ENCODE measurements around the gene ADAM8. TPM values are rescaled to one million over a fixed set of nuclear protein-coding genes. Genes with fewer than 3 reads are reported as not detected.

ADAM8 gene
- total RNA-seq, 1 donor from 2014 or later, result 6.2 TPM

GRCh38 chr10:133272301-133272963 is 4.2 kb downstream of the ADAM8 start:
- H3K9me3 Mint-ChIP-seq, result no peaks in the 10 kb centered on the region
- no peaks in the 10 kb centered on the region for H3K36me3 Mint-ChIP-seq
- H3K4me1 Mint-ChIP-seq (ENCODE audit: unreplicated experiment), result no peaks in the 10 kb centered on the region
- TF ChIP-seq, protein P1, sequence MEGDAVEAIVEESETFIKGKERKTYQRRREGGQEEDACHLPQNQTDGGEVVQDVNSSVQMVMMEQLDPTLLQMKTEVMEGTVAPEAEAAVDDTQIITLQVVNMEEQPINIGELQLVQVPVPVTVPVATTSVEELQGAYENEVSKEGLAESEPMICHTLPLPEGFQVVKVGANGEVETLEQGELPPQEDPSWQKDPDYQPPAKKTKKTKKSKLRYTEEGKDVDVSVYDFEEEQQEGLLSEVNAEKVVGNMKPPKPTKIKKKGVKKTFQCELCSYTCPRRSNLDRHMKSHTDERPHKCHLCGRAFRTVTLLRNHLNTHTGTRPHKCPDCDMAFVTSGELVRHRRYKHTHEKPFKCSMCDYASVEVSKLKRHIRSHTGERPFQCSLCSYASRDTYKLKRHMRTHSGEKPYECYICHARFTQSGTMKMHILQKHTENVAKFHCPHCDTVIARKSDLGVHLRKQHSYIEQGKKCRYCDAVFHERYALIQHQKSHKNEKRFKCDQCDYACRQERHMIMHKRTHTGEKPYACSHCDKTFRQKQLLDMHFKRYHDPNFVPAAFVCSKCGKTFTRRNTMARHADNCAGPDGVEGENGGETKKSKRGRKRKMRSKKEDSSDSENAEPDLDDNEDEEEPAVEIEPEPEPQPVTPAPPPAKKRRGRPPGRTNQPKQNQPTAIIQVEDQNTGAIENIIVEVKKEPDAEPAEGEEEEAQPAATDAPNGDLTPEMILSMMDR (conservative IDR thresholded peaks at IDR 0.05), result no peak
- peaks cover 3% of the 10 kb centered on the region for H3K27me3 Mint-ChIP-seq
- H3K27ac Mint-ChIP-seq, result no peak overlapping the region
- no peak for DNase-seq (ENCODE audit: extremely low spot score, unreplicated experiment)
- no peak overlapping the region for H3K4me3 Mint-ChIP-seq

GRCh38 chr10:133271521-133272300 is 5.0 kb downstream of the ADAM8 start:
- Mint-ChIP-seq H3K4me3 (no peak overlapping the region), H3K27me3 (peaks cover 3% of the 10 kb centered on the region), H3K9me3 (no peaks in the 10 kb centered on the region), H3K27ac (no peak overlapping the region), H3K4me1 (ENCODE audit: unreplicated experiment) (no peaks in the 10 kb centered on the region), H3K36me3 (no peaks in the 10 kb centered on the region)
- DNase-seq (ENCODE audit: extremely low spot score, unreplicated experiment), result no peak
- TF ChIP-seq, protein P1 (conservative IDR thresholded peaks at IDR 0.05), result no peak

GRCh38 chr10:133270773-133271297 is 5.8 kb downstream of the ADAM8 start:
- TF ChIP-seq, protein P1 (conservative IDR thresholded peaks at IDR 0.05), result no peak
- DNase-seq (ENCODE audit: extremely low spot score, unreplicated experiment), result no peak
- Mint-ChIP-seq H3K4me3 (no peak overlapping the region), H3K27ac (no peak overlapping the region), H3K4me1 (ENCODE audit: unreplicated experiment) (no peaks in the 10 kb centered on the region), H3K9me3 (no peaks in the 10 kb centered on the region), H3K36me3 (no peaks in the 10 kb centered on the region), H3K27me3 (peaks cover under 1% of the 10 kb centered on the region)

- Mint-ChIP-seq H3K36me3 (no peaks in the 10 kb centered on the region), H3K4me1 (ENCODE audit: unreplicated experiment) (no peaks in the 10 kb centered on the region), H3K27ac (no peak overlapping the region), H3K27me3 (no peaks in the 10 kb centered on the region), H3K9me3 (no peaks in the 10 kb centered on the region), H3K4me3 (no peak overlapping the region)
- DNase-seq (ENCODE audit: extremely low spot score, unreplicated experiment), result no peak
- TF ChIP-seq, protein P1 (conservative IDR thresholded peaks at IDR 0.05), result no peak
Observed at GRCh38 chr10:133270204-133270603, 6.5 kb downstream of the ADAM8 start.

DNA sequence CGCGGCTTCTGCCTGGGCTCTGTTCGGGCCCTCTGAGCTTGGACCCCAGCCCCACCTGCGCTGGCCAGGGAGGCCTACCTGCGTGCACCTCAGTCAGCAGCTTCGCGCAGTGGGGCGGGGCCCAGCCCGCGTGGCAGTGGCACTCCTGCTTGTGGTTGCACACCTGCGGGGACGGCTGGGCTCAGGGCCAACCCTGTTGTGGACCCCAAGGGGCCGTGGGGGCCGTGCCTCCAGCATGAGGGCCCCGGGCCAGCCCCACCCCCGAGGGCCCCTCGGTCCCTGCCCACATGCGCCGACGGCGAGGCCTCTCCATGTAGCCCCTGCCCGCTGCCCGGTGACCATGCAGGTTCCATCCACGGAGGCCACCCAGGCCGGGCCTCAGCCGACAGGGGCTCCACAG is 7.3 kb downstream of the ADAM8 start:
- no peaks in the 10 kb centered on the region for H3K4me1 Mint-ChIP-seq (ENCODE audit: unreplicated experiment)

More for the DNA sequence above, 7.3 kb downstream of the ADAM8 start:
- H3K27me3 Mint-ChIP-seq, result no peaks in the 10 kb centered on the region
- H3K4me3 Mint-ChIP-seq, result no peak overlapping the region
- H3K27ac Mint-ChIP-seq, result no peak overlapping the region
- DNase-seq (ENCODE audit: extremely low spot score, unreplicated experiment), result no peak
- TF ChIP-seq, protein P1 (conservative IDR thresholded peaks at IDR 0.05), result no peak
- H3K9me3 Mint-ChIP-seq, result no peaks in the 10 kb centered on the region
- H3K36me3 Mint-ChIP-seq, result no peaks in the 10 kb centered on the region
